IMR-90 (cell line): Measurements from ENCODE around the gene KRT82. TPM values are rescaled to one million over a fixed set of nuclear protein-coding genes. Genes with fewer than 3 reads are reported as not detected.

ENCODE experiments used
- ATAC-seq: fragments of 200-7000 bp; cut with Tn5 transposase; 2 replicates; pipeline ENCODE4 v1.9.1; 2020; ENCODE audit warnings: low read depth, mild to moderate bottlenecking, moderate library complexity
- BruUV-seq: library from RNA; stranded (reverse); fragments of 400-500 nt; replicated peaks from 2 replicates; lab custom pipeline; 2021; lab: Mats Ljungman, UMichigan
- CTCF ChIA-PET: fragments of 300-600 bp; formaldehyde crosslinking; extraction: SDS; loops from one replicate; lab custom pipeline; 2021; ENCODE audit warnings: antibody characterized with exemption; lab: Yijun Ruan, JAX
- POLR2A ChIA-PET: fragments of 300-600 bp; sonication (Branson Sonifier 250); formaldehyde crosslinking; loops from one replicate; lab custom pipeline; 2022; ENCODE audit warnings: antibody characterized with exemption; ENCODE audit not compliant: unreplicated experiment; lab: Charles Lee
- DNase-seq: peaks from one replicate; pipeline ENCODE4 v3.0.0; 2013
- H2AFZ ChIP-seq: replicated peaks from 2 replicates; pipeline ENCODE3; 2013; ENCODE audit warnings: low read length, mild to moderate bottlenecking; ENCODE audit not compliant: poor library complexity
- H2AK5ac ChIP-seq: 2 replicates; pipeline ENCODE4 v1.6.1; 2013; ENCODE audit warnings: low read depth, low read length, inconsistent platforms
- H2AK9ac ChIP-seq: replicated peaks from 2 replicates; pipeline ENCODE3; 2013; ENCODE audit warnings: mild to moderate bottlenecking, low read depth, low read length, moderate library complexity; ENCODE audit not compliant: poor library complexity
- H2BK120ac ChIP-seq: 2 replicates; pipeline ENCODE4 v1.6.1; 2013; ENCODE audit warnings: low read depth, low read length, inconsistent platforms
- H2BK15ac ChIP-seq: 3 replicates; pipeline ENCODE4 v1.6.1; 2013; ENCODE audit warnings: low read depth, low read length, inconsistent platforms
- H2BK20ac ChIP-seq: 2 replicates; pipeline ENCODE4 v1.6.1; 2013; ENCODE audit warnings: low read depth, mild to moderate bottlenecking, inconsistent platforms, low read length, moderate library complexity
- H2BK5ac ChIP-seq: 2 replicates; pipeline ENCODE4 v1.6.1; 2013; ENCODE audit warnings: mild to moderate bottlenecking, low read depth, low read length, inconsistent platforms; ENCODE audit not compliant: poor library complexity, severe bottlenecking
- H3K14ac ChIP-seq: replicated peaks from 2 replicates; pipeline ENCODE4 v1.6.1; 2013; ENCODE audit warnings: low read depth, low read length, inconsistent platforms
- H3K18ac ChIP-seq: 2 replicates; pipeline ENCODE4 v1.6.1; 2013; ENCODE audit warnings: low read depth, low read length, control low read depth
- H3K23ac ChIP-seq: 2 replicates; pipeline ENCODE4 v1.6.1; 2013; ENCODE audit warnings: low read depth, low read length, inconsistent platforms
- H3K27ac ChIP-seq: 2 replicates; pipeline ENCODE4 v1.5.1; 2013; ENCODE audit warnings: mild to moderate bottlenecking, control low read depth, low read length; ENCODE audit not compliant: insufficient read depth
- H3K27me3 ChIP-seq: 2 replicates; pipeline ENCODE4 v1.6.1; 2013; ENCODE audit warnings: low read length; ENCODE audit not compliant: control insufficient read depth, insufficient read depth
- H3K36me3 ChIP-seq: 2 replicates; pipeline ENCODE4 v1.6.1; 2013; ENCODE audit warnings: low read length, mixed read lengths; ENCODE audit not compliant: control insufficient read depth, insufficient read depth
- H3K4ac ChIP-seq: 2 replicates; pipeline ENCODE4 v1.6.1; 2013; ENCODE audit warnings: low read depth, low read length, inconsistent platforms
- H3K4me1 ChIP-seq: 2 replicates; pipeline ENCODE4 v1.6.1; 2013; ENCODE audit warnings: low read length, mixed read lengths; ENCODE audit not compliant: control insufficient read depth, insufficient read depth
- H3K4me2 ChIP-seq: 2 replicates; pipeline ENCODE4 v1.6.1; 2013; ENCODE audit warnings: low read depth, mild to moderate bottlenecking, control low read depth, low read length, moderate library complexity
- H3K4me3 ChIP-seq: 2 replicates; pipeline ENCODE4 v1.5.1; 2013; ENCODE audit warnings: low read depth, mild to moderate bottlenecking, control low read depth, low read length, moderate library complexity; ENCODE audit not compliant: insufficient read depth
- H3K56ac ChIP-seq: 2 replicates; pipeline ENCODE4 v1.6.1; 2013; ENCODE audit warnings: low read length, inconsistent platforms; ENCODE audit not compliant: insufficient read depth; ENCODE audit errors: extremely low read depth
- H3K79me1 ChIP-seq, 2 experiments: 2 replicates each; pipeline ENCODE4 v1.6.1; 2013; ENCODE audit warnings: low read length in 2 of 2, inconsistent platforms in 1 of 2, low read depth in 1 of 2
- H3K9ac ChIP-seq: 2 replicates; pipeline ENCODE4 v1.6.1; 2013; ENCODE audit warnings: low read depth, low read length, control low read depth
- H3K9me1 ChIP-seq: 2 replicates; pipeline ENCODE4 v1.6.1; 2013; ENCODE audit warnings: low read length, inconsistent platforms; ENCODE audit not compliant: insufficient read depth
- H3K9me3 ChIP-seq: 2 replicates; pipeline ENCODE4 v1.6.1; 2013; ENCODE audit warnings: low read length; ENCODE audit not compliant: control insufficient read depth, insufficient read depth
- H4K20me1 ChIP-seq: 2 replicates; pipeline ENCODE4 v1.6.1; 2013; ENCODE audit warnings: low read length, inconsistent platforms; ENCODE audit not compliant: insufficient read depth
- H4K5ac ChIP-seq: 2 replicates; pipeline ENCODE4 v1.6.1; 2013; ENCODE audit warnings: mild to moderate bottlenecking, low read depth, low read length, control low read depth
- H4K8ac ChIP-seq, 2 experiments: 2 replicates each; pipeline ENCODE4 v1.6.1; 2013; ENCODE audit warnings: low read depth in 2 of 2, low read length in 2 of 2, control low read depth in 1 of 2, inconsistent platforms in 1 of 2
- H4K91ac ChIP-seq: 2 replicates; pipeline ENCODE4 v1.6.1; 2013; ENCODE audit warnings: low read depth, low read length, inconsistent platforms; ENCODE audit not compliant: insufficient read depth
- CEBPB ChIP-seq: IDR thresholded peaks from 2 replicates; pipeline ENCODE4 v1.6.1; 2012; ENCODE audit warnings: low read depth, low read length, improper control_type of control experiment
- FOS ChIP-seq: fragments of 150-350 bp; IDR thresholded peaks from 2 replicates; pipeline ENCODE4 v1.6.1; 2016; ENCODE audit warnings: low read depth, low read length
- MXI1 ChIP-seq: IDR thresholded peaks from 2 replicates; pipeline ENCODE4 v1.6.1; 2012; ENCODE audit warnings: low read depth, mild to moderate bottlenecking, low read length, moderate library complexity, borderline replicate concordance
- POLR2A ChIP-seq: IDR thresholded peaks from 2 replicates; pipeline ENCODE4 v1.6.1; 2012; ENCODE audit warnings: mild to moderate bottlenecking, low read depth, low read length
- RFX5 ChIP-seq: IDR thresholded peaks from 2 replicates; pipeline ENCODE4 v1.8.0; 2012; ENCODE audit warnings: low read depth, mild to moderate bottlenecking, low read length, moderate library complexity
- SMC3 ChIP-seq: fragments of 150-350 bp; IDR thresholded peaks from 2 replicates; pipeline ENCODE4 v1.6.1; 2016; ENCODE audit warnings: low read depth, mild to moderate bottlenecking, antibody characterized with exemption, low read length, moderate library complexity
- WGBS, 2 experiments: methylation state at CpG; one replicate each; pipeline versions ENCODE4 v1.1.5 to v1.1.7; 2013; ENCODE audit warnings: missing lambda C conversion rate in 2 of 2; ENCODE audit not compliant: insufficient read length in 1 of 2; ENCODE audit errors: extremely low coverage in 2 of 2; 5-methylcytosine and 5-hydroxymethylcytosine counted together
- dilution Hi-C: fragments of 300-500 bp; cut with HindIII; formaldehyde crosslinking; loops from one replicate; pipeline ENCODE4 v1.14.3; 2018; ENCODE audit warnings: low sequenced_read_pairs; ENCODE audit not compliant: unreplicated experiment
- in situ Hi-C: fragments of 300-500 bp; cut with MboI; formaldehyde crosslinking; loops from 3 replicates; pipeline ENCODE4 v1.14.3; 2019; ENCODE audit warnings: low sequenced_read_pairs, inconsistent platforms, mixed read lengths
- intact Hi-C: fragments of 100-400 bp; cut with micrococcal nuclease; formaldehyde crosslinking; loops from 2 replicates; pipeline ENCODE4 v1.10.0; 2022
- polyA plus RNA-seq, 3 experiments: library from polyadenylated mRNA; depleted of rRNA; stranded (reverse); fragments of >200 nt; gene quantifications; 2 replicates each; pipeline ENCODE4 v1.2.3, GENCODE V29; 2012; ENCODE audit warnings: low replicate concordance in 1 of 3
- total RNA-seq: library from RNA; depleted of rRNA; stranded (reverse); fragments of >200 nt; gene quantifications from 2 replicates; pipeline ENCODE4 v1.2.3, GENCODE V29; 2012
- TF ChIP-seq, protein P1 (sequence below): fragments of 150-350 bp; IDR thresholded peaks from 2 replicates; pipeline ENCODE4 v1.6.1; 2016; ENCODE audit warnings: low read depth, mild to moderate bottlenecking, low read length, moderate library complexity, borderline replicate concordance
- TF ChIP-seq, protein P2 (sequence below): conservative IDR thresholded peaks from 2 replicates; pipeline ENCODE4 v1.5.1; 2012; ENCODE audit warnings: mild to moderate bottlenecking, low read depth, low read length, improper control_type of control experiment

KRT82 gene
- total and polyA plus RNA-seq, 2 of the 4 experiments (the other 2 are of a cell fraction): not detected

DNA sequence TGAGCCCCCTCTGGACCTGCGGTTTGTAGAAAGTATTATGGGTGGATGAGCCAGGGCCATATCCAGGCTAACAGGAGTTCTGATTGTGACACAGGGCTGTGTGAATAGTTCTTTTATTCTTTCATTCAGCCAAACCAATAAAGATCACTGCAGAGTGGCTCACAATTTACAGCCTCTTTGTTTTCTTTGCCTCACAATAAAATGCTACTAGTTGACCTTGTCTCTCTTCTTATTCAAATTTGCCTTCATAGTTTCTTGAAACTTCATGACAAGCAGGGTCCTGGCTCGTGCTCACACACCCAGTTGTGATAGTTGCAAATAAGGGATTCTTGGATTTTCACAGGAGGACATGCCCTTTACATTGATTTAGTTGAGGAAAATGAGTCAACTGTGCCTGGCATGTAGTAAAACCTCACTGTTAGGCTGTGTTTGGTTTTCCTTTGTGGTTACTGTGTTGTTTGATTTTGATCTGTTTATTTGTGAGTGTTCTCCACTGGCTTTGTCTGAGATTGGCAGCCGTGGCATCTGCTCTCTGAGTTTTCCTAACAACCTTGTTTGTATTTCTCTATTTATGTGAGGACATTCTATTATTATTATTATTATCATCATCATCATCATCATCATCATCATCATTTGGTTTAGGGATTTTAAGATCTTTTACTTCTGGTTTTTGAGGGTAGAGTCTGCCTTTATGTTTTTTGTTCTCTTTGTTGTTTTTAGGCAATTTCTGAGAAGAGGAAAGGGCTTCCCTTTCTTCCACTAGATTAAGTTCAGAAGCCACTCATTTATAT lies 48.5 kb upstream of the KRT82 start:
- Histone ChIP-seq H3K18ac (no peak overlapping the region), H3K27ac (no peak overlapping the region), H2BK15ac (no peak overlapping the region), H3K4me3 (no peak overlapping the region), H3K9me3 (no peaks in the 10 kb centered on the region), H3K9ac (no peak overlapping the region), H3K4me1 (no peaks in the 10 kb centered on the region), H3K23ac (no peak overlapping the region), H3K4ac (no peak overlapping the region), H2BK20ac (no peak overlapping the region), H4K8ac (no peak overlapping the region), H2BK5ac (no peak overlapping the region), H2AK5ac (no peak overlapping the region), H3K14ac (no peak overlapping the region), H4K20me1 (no peaks in the 10 kb centered on the region), H2AFZ (no peak overlapping the region), H3K9me1 (no peaks in the 10 kb centered on the region), H4K91ac (no peak overlapping the region), H3K36me3 (no peaks in the 10 kb centered on the region), H2BK120ac (no peak overlapping the region), H3K27me3 (peaks cover 9% of the 10 kb centered on the region; the same call in 1 of the 2 replicates), H2AK9ac (no peak overlapping the region), H4K5ac (no peak overlapping the region), H3K4me2 (no peak overlapping the region), H3K79me1 (no peaks in the 10 kb centered on the region), H3K56ac (no peak overlapping the region)
- TF ChIP-seq SMC3 (no peak), RFX5 (no peak), FOS (no peak), CEBPB (no peak), POLR2A (no peak), MXI1 (no peak)
- TF ChIP-seq, protein P1, sequence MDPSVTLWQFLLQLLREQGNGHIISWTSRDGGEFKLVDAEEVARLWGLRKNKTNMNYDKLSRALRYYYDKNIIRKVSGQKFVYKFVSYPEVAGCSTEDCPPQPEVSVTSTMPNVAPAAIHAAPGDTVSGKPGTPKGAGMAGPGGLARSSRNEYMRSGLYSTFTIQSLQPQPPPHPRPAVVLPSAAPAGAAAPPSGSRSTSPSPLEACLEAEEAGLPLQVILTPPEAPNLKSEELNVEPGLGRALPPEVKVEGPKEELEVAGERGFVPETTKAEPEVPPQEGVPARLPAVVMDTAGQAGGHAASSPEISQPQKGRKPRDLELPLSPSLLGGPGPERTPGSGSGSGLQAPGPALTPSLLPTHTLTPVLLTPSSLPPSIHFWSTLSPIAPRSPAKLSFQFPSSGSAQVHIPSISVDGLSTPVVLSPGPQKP: no peak
- TF ChIP-seq, protein P2, sequence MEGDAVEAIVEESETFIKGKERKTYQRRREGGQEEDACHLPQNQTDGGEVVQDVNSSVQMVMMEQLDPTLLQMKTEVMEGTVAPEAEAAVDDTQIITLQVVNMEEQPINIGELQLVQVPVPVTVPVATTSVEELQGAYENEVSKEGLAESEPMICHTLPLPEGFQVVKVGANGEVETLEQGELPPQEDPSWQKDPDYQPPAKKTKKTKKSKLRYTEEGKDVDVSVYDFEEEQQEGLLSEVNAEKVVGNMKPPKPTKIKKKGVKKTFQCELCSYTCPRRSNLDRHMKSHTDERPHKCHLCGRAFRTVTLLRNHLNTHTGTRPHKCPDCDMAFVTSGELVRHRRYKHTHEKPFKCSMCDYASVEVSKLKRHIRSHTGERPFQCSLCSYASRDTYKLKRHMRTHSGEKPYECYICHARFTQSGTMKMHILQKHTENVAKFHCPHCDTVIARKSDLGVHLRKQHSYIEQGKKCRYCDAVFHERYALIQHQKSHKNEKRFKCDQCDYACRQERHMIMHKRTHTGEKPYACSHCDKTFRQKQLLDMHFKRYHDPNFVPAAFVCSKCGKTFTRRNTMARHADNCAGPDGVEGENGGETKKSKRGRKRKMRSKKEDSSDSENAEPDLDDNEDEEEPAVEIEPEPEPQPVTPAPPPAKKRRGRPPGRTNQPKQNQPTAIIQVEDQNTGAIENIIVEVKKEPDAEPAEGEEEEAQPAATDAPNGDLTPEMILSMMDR: no peak
- POLR2A ChIA-PET: no interaction called here
- intact Hi-C loops (no loop called here), in situ Hi-C loops (no loop called here), dilution Hi-C loops (no loop called here)
- 0% methylated on average over 1 of the region's 3 CpGs; no CpG with 5 or more reads in 1 of the 2 experiments for WGBS, 2 experiments
- no peak for ATAC-seq
- BruUV-seq: no TSS peak
- DNase-seq: no peak
- CTCF ChIA-PET: no interaction called here
